GM23248 (cell line): ENCODE measurements around the gene CCDC27. TPM values are rescaled to one million over a fixed set of nuclear protein-coding genes. Genes with fewer than 3 reads are reported as not detected.
"Not testable (repeated sequence)": the region's sequence is repeated elsewhere in the genome, so short reads cannot be mapped to it uniquely, and the experiment has no call there.

Experiments used
- DNase-seq: peaks from one replicate; pipeline ENCODE4 v3.0.0-alpha.2; 2015
- H2AFZ ChIP-seq: fragments of 200-600 bp; sonication (generic); 2 replicates; pipeline ENCODE4 v1.6.1; 2016; ENCODE audit warnings: antibody characterized with exemption
- H3F3A ChIP-seq: fragments of 200-600 bp; sonication (generic); 2 replicates; pipeline ENCODE4 v1.6.1; 2016; ENCODE audit warnings: mild to moderate bottlenecking, antibody characterized with exemption, mixed run types; ENCODE audit not compliant: insufficient read depth
- H3K27ac ChIP-seq: fragments of 200-600 bp; sonication (generic); 2 replicates; pipeline ENCODE4 v1.5.1; 2016; ENCODE audit warnings: mild to moderate bottlenecking
- H3K27me3 ChIP-seq: fragments of 200-600 bp; sonication (generic); replicated peaks from 2 replicates; pipeline ENCODE4 v1.6.1; 2016; ENCODE audit warnings: mild to moderate bottlenecking; ENCODE audit not compliant: insufficient read depth
- H3K36me3 ChIP-seq: fragments of 200-600 bp; sonication (generic); 2 replicates; pipeline ENCODE4 v1.6.1; 2016; ENCODE audit warnings: low read depth, mild to moderate bottlenecking
- H3K4me1 ChIP-seq: fragments of 200-600 bp; sonication (generic); 2 replicates; pipeline ENCODE4 v1.6.1; 2016; ENCODE audit warnings: mild to moderate bottlenecking; ENCODE audit not compliant: insufficient read depth
- H3K4me2 ChIP-seq: fragments of 200-600 bp; sonication (generic); one replicate; pipeline ENCODE4 v1.6.1; 2016; ENCODE audit warnings: mild to moderate bottlenecking; ENCODE audit not compliant: unreplicated experiment
- H3K4me3 ChIP-seq: fragments of 200-600 bp; sonication (generic); 2 replicates; pipeline ENCODE4 v1.5.1; 2016; ENCODE audit warnings: mild to moderate bottlenecking
- H3K79me2 ChIP-seq: fragments of 200-600 bp; sonication (generic); 2 replicates; pipeline ENCODE4 v1.6.1; 2016; ENCODE audit warnings: mild to moderate bottlenecking; ENCODE audit not compliant: insufficient read depth
- H3K9ac ChIP-seq: fragments of 200-600 bp; sonication (generic); 2 replicates; pipeline ENCODE4 v1.6.1; 2016; ENCODE audit warnings: mild to moderate bottlenecking
- H3K9me2 ChIP-seq: fragments of 200-600 bp; sonication (generic); 2 replicates; pipeline ENCODE4 v1.6.1; 2016; ENCODE audit warnings: mixed run types, mild to moderate bottlenecking, moderate library complexity; ENCODE audit not compliant: insufficient read depth
- H3K9me3 ChIP-seq: fragments of 200-600 bp; sonication (generic); one replicate; pipeline ENCODE4 v1.6.1; 2017; ENCODE audit warnings: low read depth
- H4K20me1 ChIP-seq: fragments of 200-600 bp; sonication (generic); 2 replicates; pipeline ENCODE4 v1.6.0; 2016; ENCODE audit not compliant: insufficient read depth
- EZH2 ChIP-seq: fragments of 200-600 bp; sonication (generic); IDR thresholded peaks from 2 replicates; pipeline ENCODE4 v1.6.1; 2018; ENCODE audit warnings: antibody characterized with exemption, mild to moderate bottlenecking; ENCODE audit not compliant: insufficient read depth, poor library complexity, severe bottlenecking
- EZH2phosphoT487 ChIP-seq: fragments of 200-600 bp; sonication (generic); IDR thresholded peaks from 2 replicates; pipeline ENCODE4 v1.6.1; 2018; ENCODE audit warnings: antibody characterized with exemption, moderate library complexity, mild to moderate bottlenecking, low read depth; ENCODE audit not compliant: insufficient read depth
- WGBS, 2 experiments: methylation state at CpG; one replicate each; pipeline ENCODE4 v1.1.6; 2015 to 2017; ENCODE audit warnings: low lambda C conversion rate in 2 of 2, low coverage in 1 of 2; ENCODE audit errors: missing lambda C conversion rate in 2 of 2; 5-methylcytosine and 5-hydroxymethylcytosine counted together
- in situ Hi-C: fragments of 300-500 bp; cut with MboI; formaldehyde crosslinking; loops from 2 replicates; pipeline ENCODE4 v1.15.0; 2020
- polyA plus RNA-seq: library from polyadenylated mRNA; unstranded; fragments of >200 nt; fragmentation: Nextera tagmentation; extraction: Ambion mirVana; gene quantifications from 2 replicates; pipeline ENCODE4 v1.2.1, GENCODE V29; 2016
- total RNA-seq: library from RNA; depleted of rRNA; stranded (reverse); fragments of >200 nt; shearing (Covaris generic); gene quantifications from 2 replicates; pipeline ENCODE4 v1.2.3, GENCODE V29; 2014

Gene CCDC27
- total and polyA plus RNA-seq, 2 experiments from 2014 or later: not detected

DNA sequence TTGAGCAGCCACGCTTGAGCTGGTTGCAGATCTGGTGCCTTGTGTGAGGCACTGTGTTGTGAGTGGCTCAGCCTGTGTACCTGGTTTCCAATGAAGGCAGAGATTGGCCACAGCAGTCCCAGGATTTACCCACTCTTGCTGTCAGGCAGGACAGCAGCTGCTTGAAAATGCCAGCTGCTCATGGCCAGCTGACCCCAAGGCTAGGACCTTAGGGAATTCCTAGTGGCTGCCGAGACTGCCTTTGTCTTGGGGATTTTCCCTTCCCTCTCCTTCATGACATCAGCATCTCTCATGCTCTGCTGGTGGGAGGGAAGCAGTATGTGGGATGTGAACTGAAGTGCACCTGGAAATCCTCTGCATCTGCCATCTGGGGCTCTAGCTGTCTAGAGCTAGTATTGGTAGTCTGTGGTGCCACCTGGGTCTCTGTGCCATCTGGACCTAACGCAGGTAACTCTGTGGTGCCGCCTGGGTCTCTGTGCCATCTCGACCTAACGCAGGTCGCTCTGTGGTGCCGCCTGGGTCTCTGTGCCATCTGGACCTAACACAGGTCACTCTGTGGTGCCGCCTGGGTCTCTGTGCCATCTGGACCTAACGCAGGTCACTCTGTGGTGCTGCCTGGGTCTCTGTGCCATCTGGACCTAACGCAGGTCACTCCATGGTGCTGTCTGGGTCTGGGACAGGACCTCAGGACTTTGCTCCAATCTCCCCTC lies 47.9 kb downstream of the CCDC27 start:
- in situ Hi-C loops: no loop called here
- Histone ChIP-seq H3K4me3 (no peak overlapping the region), H3K79me2 (peaks cover 11% of the 10 kb centered on the region), H4K20me1 (no peaks in the 10 kb centered on the region), H3K9me2 (no peaks in the 10 kb centered on the region), H2AFZ (no peak overlapping the region), H3K27me3 (0 out of 2 replicates have a peak, but pooled peaks cover 5% of the 10 kb centered on the region), H3K9me3 (no peaks in the 10 kb centered on the region), H3K4me1 (peaks cover 3% of the 10 kb centered on the region), H3F3A (no peaks in the 10 kb centered on the region), H3K9ac (no peak overlapping the region), H3K27ac (no peak overlapping the region), H3K4me2 (no peak overlapping the region), H3K36me3 (no peaks in the 10 kb centered on the region)
- 71 to 74% methylated on average over 11 of the region's 11 CpGs for WGBS, 2 experiments
- TF ChIP-seq EZH2 (no peak), EZH2phosphoT487 (no peak)
- no peak for DNase-seq

DNA sequence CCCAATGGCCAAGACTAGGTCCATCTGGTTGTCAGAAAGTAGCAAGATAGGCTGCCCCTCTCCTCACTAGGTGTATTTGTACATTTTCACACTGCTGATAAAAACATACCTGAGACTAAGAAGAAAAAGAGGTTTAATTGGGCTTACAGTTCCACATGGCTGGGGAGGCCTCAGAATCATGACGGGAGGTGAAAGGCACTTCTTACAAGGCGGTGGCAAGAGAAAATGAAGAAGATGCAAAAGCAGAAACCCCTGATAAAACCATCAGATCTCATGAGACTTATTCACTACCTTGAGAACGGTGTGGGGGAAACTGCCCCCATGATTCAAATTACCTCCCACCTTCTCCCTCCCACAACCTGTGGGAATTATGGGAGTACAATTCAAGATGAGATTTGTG lies 48.5 kb downstream of the CCDC27 start:
- H3F3A ChIP-seq, H3K9ac ChIP-seq, H3K4me3 ChIP-seq, H3K36me3 ChIP-seq, H4K20me1 ChIP-seq, DNase-seq, H3K4me2 ChIP-seq, in situ Hi-C loops, H2AFZ ChIP-seq, H3K79me2 ChIP-seq, H3K9me3 ChIP-seq, H3K27me3 ChIP-seq, H3K27ac ChIP-seq, H3K4me1 ChIP-seq, H3K9me2 ChIP-seq: not testable (repeated sequence)
- 35 to 38% methylated on average over 3 of the region's 3 CpGs for WGBS, 2 experiments

DNA sequence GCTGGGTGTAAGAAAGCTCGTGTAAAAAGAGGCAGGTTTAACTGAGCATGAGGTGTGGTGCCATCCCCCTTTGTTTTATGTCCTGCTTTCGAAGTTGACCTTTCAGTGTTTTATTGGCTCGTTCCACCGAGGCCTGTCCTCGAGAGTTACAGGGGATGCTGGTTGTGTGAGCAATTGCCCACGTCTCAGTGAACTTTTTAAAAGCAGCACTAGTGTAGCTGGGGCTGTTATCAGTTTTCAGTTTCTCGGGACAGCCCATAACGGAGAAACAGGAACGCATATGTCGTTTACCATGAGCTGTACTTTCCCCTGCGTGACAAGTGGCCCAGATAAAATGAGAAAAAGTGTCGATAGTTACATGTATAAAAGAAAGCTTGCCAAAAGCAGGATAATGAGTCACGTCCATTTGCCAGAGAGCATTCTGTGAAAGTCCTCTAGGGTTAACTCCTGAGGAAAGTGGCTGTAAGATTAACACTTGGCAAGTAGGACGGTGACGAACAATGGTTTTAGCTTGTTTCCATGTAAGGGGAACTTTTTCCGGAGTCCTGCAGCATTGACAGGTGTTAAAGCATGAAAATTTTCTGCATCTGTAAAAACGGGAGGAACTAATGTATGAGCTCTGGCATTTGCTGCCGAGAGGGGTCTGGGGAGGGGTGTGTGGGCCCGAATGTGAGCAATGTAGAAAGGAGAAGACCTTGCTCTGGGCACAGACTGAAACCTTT lies 51.8 kb downstream of the CCDC27 start:
- H3K27me3 ChIP-seq: 0 out of 2 replicates have a peak, but pooled peaks cover 5% of the 10 kb centered on the region
- no peaks in the 10 kb centered on the region for H3F3A ChIP-seq
- no peak overlapping the region for H3K27ac ChIP-seq
- H3K4me2 ChIP-seq: no peak overlapping the region
- TF ChIP-seq EZH2phosphoT487 (no peak), EZH2 (no peak)
- H3K9me3 ChIP-seq: no peaks in the 10 kb centered on the region
- WGBS, 2 experiments: 35 to 42% methylated on average over 19 of the region's 19 CpGs
- H3K9ac ChIP-seq: no peak overlapping the region
- H3K36me3 ChIP-seq: no peaks in the 10 kb centered on the region
- no peak overlapping the region; the same call in 1 of the 2 replicates for H2AFZ ChIP-seq
- H3K79me2 ChIP-seq: no peaks in the 10 kb centered on the region
- H3K4me3 ChIP-seq: no peak overlapping the region
- peak; percentile 46 for DNase-seq
- H3K4me1 ChIP-seq: no peaks in the 10 kb centered on the region
- no peaks in the 10 kb centered on the region for H4K20me1 ChIP-seq
- no peaks in the 10 kb centered on the region for H3K9me2 ChIP-seq
- in situ Hi-C loops: no loop called here

DNA sequence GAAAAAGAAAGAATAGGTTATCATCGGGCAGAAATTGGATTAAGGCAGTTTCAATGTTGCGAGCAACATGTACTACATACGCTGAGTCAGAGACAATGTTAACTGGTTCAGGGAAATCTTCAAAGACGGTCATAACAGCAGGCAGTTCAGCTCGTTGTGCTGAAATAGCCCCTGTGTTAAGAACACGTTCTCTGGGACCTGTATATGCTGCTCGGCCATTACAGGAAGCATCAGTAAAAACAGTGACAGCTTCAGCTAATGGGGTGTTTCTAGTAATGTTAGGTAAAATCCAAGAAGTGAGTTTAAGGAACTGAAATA lies 52.3 kb downstream of the CCDC27 start:
- H3K36me3 ChIP-seq, H3K9me2 ChIP-seq, H3F3A ChIP-seq, H3K4me2 ChIP-seq, H3K79me2 ChIP-seq, H3K4me3 ChIP-seq, H3K9me3 ChIP-seq, H3K4me1 ChIP-seq, in situ Hi-C loops, H3K9ac ChIP-seq, H4K20me1 ChIP-seq, H3K27me3 ChIP-seq, DNase-seq, H2AFZ ChIP-seq, H3K27ac ChIP-seq: not testable (repeated sequence)
- WGBS, 2 experiments: 46 to 49% methylated on average over 7 of the region's 7 CpGs

DNA sequence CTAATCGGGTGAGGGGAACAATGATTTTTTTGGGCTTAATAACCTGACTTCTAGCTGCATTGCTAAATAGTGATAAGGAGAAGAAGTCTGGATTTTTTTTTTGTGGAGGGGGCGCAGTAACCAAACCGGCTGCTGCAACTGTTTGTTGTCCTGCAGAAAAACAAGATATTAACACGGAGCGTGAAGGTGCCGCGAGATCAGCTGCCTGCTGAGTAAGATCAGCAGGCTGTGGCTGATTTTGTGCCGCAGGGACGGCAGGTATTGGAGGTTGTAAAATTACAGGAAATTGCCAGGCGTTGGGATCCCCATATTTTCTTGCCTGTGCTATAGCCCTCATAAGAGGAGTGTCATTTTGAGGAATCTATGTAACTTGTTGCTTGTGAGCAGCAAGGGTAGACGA lies 52.8 kb downstream of the CCDC27 start:
- no peaks in the 10 kb centered on the region for H3K36me3 ChIP-seq
- H3K9me2 ChIP-seq: no peaks in the 10 kb centered on the region
- no peak overlapping the region for H3K4me3 ChIP-seq
- H3K9me3 ChIP-seq: no peaks in the 10 kb centered on the region
- in situ Hi-C loops: no loop called here
- no peak overlapping the region for H3K27ac ChIP-seq
- DNase-seq: no peak
- no peaks in the 10 kb centered on the region for H4K20me1 ChIP-seq
- H3K27me3 ChIP-seq: 0 out of 2 replicates have a peak, but pooled peaks cover 5% of the 10 kb centered on the region
- H2AFZ ChIP-seq: no peak overlapping the region
- WGBS, 2 experiments: 66 to 70% methylated on average over 11 of the region's 11 CpGs
- no peak overlapping the region for H3K4me2 ChIP-seq
- H3F3A ChIP-seq: no peaks in the 10 kb centered on the region
- no peak overlapping the region for H3K9ac ChIP-seq
- TF ChIP-seq EZH2phosphoT487 (no peak), EZH2 (no peak)
- no peaks in the 10 kb centered on the region for H3K4me1 ChIP-seq
- H3K79me2 ChIP-seq: no peaks in the 10 kb centered on the region
